VCaP (cell line): Measurements from ENCODE around the gene SIGMAR1.

Experiments
- H3K27ac ChIP-seq: fragments of 450-650 bp; 2 replicates; pipeline ENCODE4 v1.5.1; 2017
- CTCF ChIP-seq: fragments of 450-650 bp; conservative IDR thresholded peaks from 2 replicates; pipeline ENCODE4 v1.5.1; 2017; ENCODE audit warnings: mild to moderate bottlenecking, moderate library complexity

Gene SIGMAR1

DNA sequence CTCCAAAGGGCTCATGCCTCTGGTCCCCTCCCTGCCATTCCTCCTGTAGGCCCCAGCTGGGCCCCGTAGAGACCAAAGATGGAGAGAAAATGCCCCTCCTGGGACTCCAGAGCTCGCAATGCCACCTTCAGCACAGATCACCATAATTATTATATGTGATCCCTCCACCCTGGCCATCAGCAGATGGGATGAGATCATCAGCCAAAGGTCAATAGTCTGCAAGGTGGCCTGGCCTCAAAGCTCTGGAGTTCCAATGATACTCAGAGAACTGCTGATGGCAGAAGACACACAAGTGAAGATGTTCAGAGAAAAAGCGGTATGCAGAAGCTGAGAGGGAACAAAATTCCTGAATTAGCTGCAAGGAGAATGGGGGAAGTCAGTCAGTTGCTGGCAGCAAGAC is 30.7 kb downstream of the SIGMAR1 start:
- TF ChIP-seq CTCF = no peak
- no peak overlapping the region for H3K27ac ChIP-seq

GRCh38 chr9:34606190-34606589 is 31.4 kb downstream of the SIGMAR1 start:
- TF ChIP-seq CTCF = no peak
- H3K27ac ChIP-seq = no peak overlapping the region

DNA sequence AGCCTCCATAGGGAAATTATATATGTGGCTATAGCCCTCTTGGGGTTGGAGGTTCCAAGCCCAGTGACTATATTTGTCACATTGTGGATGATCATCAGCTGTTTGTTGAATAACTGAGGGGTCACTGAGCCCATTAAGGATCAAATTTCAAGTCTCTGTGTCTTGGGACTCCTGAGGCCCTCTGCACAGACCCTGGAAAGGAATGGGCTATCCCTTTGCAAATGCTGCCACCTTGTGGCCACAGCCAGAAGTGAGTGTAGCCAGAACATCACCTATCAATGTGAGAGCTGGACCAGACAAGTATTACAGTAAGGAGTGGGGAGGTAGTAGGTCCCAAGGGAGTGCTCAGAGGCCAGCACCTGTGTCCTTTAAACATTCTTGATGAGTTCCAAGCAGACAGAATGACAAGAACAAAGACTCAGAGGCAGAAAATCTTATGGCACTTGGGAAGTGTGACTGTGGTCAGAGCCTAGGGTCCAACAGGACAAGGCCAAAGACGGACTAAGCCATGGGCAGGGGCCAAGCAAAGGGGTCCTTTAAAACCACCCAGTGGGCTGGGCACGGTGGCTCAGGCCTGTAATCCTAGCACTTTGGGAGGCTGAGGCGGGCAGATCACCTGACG is 33.9 kb downstream of the SIGMAR1 start:
- peak; percentile 93 for TF ChIP-seq CTCF
- no peak overlapping the region for H3K27ac ChIP-seq

- no peak overlapping the region for H3K27ac ChIP-seq
- no peak for TF ChIP-seq CTCF
These were observed 35.5 kb downstream of the SIGMAR1 start for GRCh38 chr9:34601937-34602573.

DNA sequence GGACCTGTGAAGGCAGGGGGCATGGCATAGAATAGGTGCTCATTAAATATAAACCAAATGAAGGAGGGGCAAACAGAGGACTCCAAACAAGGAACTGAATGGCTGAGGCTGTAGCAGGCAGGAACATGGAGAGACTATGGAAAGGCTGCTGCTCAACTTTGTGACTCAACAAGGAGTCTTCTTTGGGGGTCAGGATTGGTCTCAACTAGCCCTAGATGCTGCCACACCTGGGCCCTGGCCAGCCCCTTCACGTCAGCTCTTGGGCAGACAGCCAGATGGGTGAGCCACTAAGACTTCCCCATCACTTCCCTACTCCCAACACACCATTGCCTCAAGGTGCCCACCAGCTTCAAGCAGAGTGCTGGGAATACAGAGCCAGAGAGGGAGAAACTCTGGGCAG is 36.7 kb downstream of the SIGMAR1 start:
- no peak overlapping the region for H3K27ac ChIP-seq
- TF ChIP-seq CTCF = no peak

DNA sequence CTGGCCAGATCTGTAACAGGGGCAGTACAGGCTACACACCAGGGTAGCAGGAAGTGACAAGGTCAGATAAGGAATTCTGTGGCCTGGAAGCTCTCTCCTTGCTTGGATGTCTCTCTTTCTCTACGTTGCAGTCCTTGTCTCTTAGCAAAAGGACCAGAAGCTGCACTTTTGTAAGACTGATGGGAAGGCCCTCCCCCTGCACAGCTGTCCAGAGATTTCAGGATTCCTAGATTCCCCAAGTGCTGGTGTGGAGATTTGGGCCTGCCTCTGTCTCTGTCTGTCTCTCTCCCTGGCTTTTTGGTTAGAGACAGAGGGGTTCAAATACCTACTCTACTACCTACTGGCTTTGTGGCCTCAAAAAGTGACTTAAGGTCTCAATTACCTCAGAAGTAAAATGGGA is 38.0 kb downstream of the SIGMAR1 start:
- TF ChIP-seq CTCF = no peak
- H3K27ac ChIP-seq = no peak overlapping the region

DNA sequence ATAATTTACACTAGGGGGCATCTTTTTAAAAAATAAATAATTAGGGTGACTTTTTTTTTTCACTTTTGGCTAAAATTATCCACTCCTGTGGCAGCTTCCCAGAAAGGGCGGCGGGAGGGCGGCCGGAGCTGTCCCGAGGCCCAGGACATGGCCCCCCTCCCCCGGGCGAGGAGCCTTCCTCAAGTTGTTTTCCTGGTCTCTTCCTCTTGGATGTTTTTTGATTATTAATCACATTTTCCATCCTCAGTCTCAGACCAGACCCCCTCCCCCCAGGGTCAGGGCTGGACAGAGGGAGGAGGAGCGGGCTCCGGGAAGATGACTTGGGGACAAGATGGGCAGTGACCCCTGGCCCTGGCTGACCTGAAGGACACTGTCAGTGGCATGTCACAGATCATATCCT is 43.4 kb downstream of the SIGMAR1 start:
- TF ChIP-seq CTCF = no peak
- no peak overlapping the region for H3K27ac ChIP-seq
